Left lung (tissue), 10 donors: ENCODE results near the gene MRPS31. TPM values are rescaled to one million over a fixed set of nuclear protein-coding genes. Genes with fewer than 3 reads are reported as not detected.
A peak's percentile ranks its signal among the peaks of the same experiment; 100 is the strongest.

ENCODE experiments used
- ATAC-seq: fragments of 200-7000 bp; cut with Tn5 transposase; one replicate; pipeline ENCODE4 v1.9.1; 2020; ENCODE audit warnings: moderate library complexity
- DNase-seq, 4 donors: peaks; one replicate each; pipeline ENCODE4 v3.0.0-alpha.2; 2013 to 2020
- H3K27ac ChIP-seq, 2 donors: fragments of 200-600 bp; sonication (generic) in 1 of 2; one replicate each; pipeline versions ENCODE4 v1.5.0 to v1.8.0; 2020 to 2021
- H3K27me3 ChIP-seq, 2 donors: fragments of 200-600 bp; sonication (generic) in 1 of 2; one replicate each; pipeline versions ENCODE4 v1.5.0 to v1.8.0; 2020 to 2021
- H3K36me3 ChIP-seq, 2 donors: fragments of 200-600 bp; sonication (generic) in 1 of 2; one replicate each; pipeline versions ENCODE4 v1.5.0 to v1.8.0; 2020 to 2021
- H3K4me1 ChIP-seq, 2 donors: fragments of 200-600 bp; one replicate each; pipeline ENCODE4 v1.8.0; 2021
- H3K4me3 ChIP-seq, 2 donors: fragments of 200-600 bp; sonication (generic) in 1 of 2; one replicate each; pipeline versions ENCODE4 v1.5.0 to v1.8.0; 2020 to 2021; ENCODE audit warnings: mild to moderate bottlenecking in 1 of 2
- H3K9me3 ChIP-seq, 2 donors: fragments of 200-600 bp; sonication (generic) in 1 of 2; one replicate each; pipeline versions ENCODE4 v1.5.0 to v1.8.0; 2020 to 2021
- CTCF ChIP-seq, 2 donors: fragments of 200-600 bp; sonication (generic) in 1 of 2; IDR thresholded peaks; one replicate each; pipeline versions ENCODE4 v1.5.0 to v1.8.0; 2021; ENCODE audit warnings: antibody characterized with exemption in 2 of 2
- intact Hi-C, 2 donors: fragments of 100-400 bp; cut with DNase I; formaldehyde crosslinking; loops; one replicate each; pipeline versions ENCODE4 v1.11.2 to v1.14.2; 2022
- polyA plus RNA-seq, 6 donors: library from polyadenylated mRNA; unstranded; fragments of 120-200 nt; gene quantifications; one replicate each; pipeline ENCODE4 v1.2.1, GENCODE V29; 2013; ENCODE audit not compliant: insufficient read length in 6 of 6
- total RNA-seq, 2 donors: library from RNA; stranded (reverse); fragmentation: NEBNext Ultra II Directional; extraction: Animal tissue kit (Norgen Biotek cat#: 25700); gene quantifications; one replicate each; pipeline ENCODE4 v1.2.1, GENCODE V29; 2021
- donor health status: DM: no; HTN: yes; CAD: no.
- donor health status: DM: no; HTN: no; CAD: no.

The MRPS31 gene
- total and polyA plus RNA-seq, 8 donors, result 13.3 to 61.4 (median 46.1) TPM

GRCh38 chr13:40770609-40770933, 419 bp downstream of the MRPS31 start:
- Histone ChIP-seq H3K4me1 (peaks cover 5 to 13% of the 10 kb centered on the region in 2 donors), H3K27me3 (no peaks in the 10 kb centered on the region), H3K4me3 (peak overlapping the region; percentile 80 to 81), H3K27ac (peak overlapping the region; percentile 88 to 89), H3K9me3 (no peaks in the 10 kb centered on the region), H3K36me3 (peaks cover 0 to 13% of the 10 kb centered on the region in 2 donors)
- intact Hi-C loops, result no loop called here
- DNase-seq (no peak), ATAC-seq (no peak)
- TF ChIP-seq CTCF (IDR thresholded peaks at IDR 0.05), result no peak

GRCh38 chr13:40769970-40770369, 1.0 kb downstream of the MRPS31 start:
- no peaks in the 10 kb centered on the region for H3K27me3 ChIP-seq
- TF ChIP-seq CTCF (IDR thresholded peaks at IDR 0.05), result no peak
- H3K4me1 ChIP-seq, result peaks cover 5 to 13% of the 10 kb centered on the region in 2 donors
- no peaks in the 10 kb centered on the region for H3K9me3 ChIP-seq
- intact Hi-C loops, result no loop called here
- DNase-seq (no peak), ATAC-seq (no peak)
- peaks cover 0 to 15% of the 10 kb centered on the region in 2 donors for H3K36me3 ChIP-seq
- peak overlapping the region in 1 of 2 donors; percentile 89 for H3K27ac ChIP-seq
- peak overlapping the region in 1 of 2 donors; percentile 81 for H3K4me3 ChIP-seq

GRCh38 chr13:40765602-40766001, 5.4 kb downstream of the MRPS31 start:
- intact Hi-C loops, result no loop called here
- no peak for TF ChIP-seq CTCF (IDR thresholded peaks at IDR 0.05)
- no peaks in the 10 kb centered on the region for H3K27me3 ChIP-seq

GRCh38 chr13:40764587-40765403, 6.2 kb downstream of the MRPS31 start:
- no peak for ATAC-seq
- Histone ChIP-seq H3K4me1 (peaks cover 0 to 7% of the 10 kb centered on the region in 2 donors), H3K4me3 (no peak overlapping the region)

More at GRCh38 chr13:40765602-40766001, 5.4 kb downstream of the MRPS31 start:
- DNase-seq (no peak), ATAC-seq (no peak)
- H3K36me3 ChIP-seq, result peaks cover 0 to 26% of the 10 kb centered on the region in 2 donors
- no peaks in the 10 kb centered on the region for H3K9me3 ChIP-seq
- H3K4me1 ChIP-seq, result peaks cover 5 to 13% of the 10 kb centered on the region in 2 donors
- no peak overlapping the region for H3K27ac ChIP-seq
- H3K4me3 ChIP-seq, result no peak overlapping the region

More at GRCh38 chr13:40764587-40765403, 6.2 kb downstream of the MRPS31 start:
- no peak for DNase-seq
- no peaks in the 10 kb centered on the region for H3K9me3 ChIP-seq
- H3K27me3 ChIP-seq, result no peaks in the 10 kb centered on the region
- TF ChIP-seq CTCF (IDR thresholded peaks at IDR 0.05), result no peak
- H3K36me3 ChIP-seq, result peaks cover 0 to 34% of the 10 kb centered on the region in 2 donors
- intact Hi-C loops, result no loop called here
- no peak overlapping the region for H3K27ac ChIP-seq
